ENCODE data around the gene PSD2. TPM values are rescaled to one million over a fixed set of nuclear protein-coding genes. Genes with fewer than 3 reads are reported as not detected.

The PSD2 gene
- total RNA-seq, 1 donor from 2014 or later: 0.25 TPM

GRCh38 chr5:139817970-139818369 is 22.4 kb downstream of the PSD2 start:
- Mint-ChIP-seq H3K27ac (ENCODE audit: unreplicated experiment) (no peak overlapping the region), H3K36me3 (ENCODE audit: low read depth, unreplicated experiment) (no peaks in the 10 kb centered on the region), H3K27me3 (ENCODE audit: low read depth, unreplicated experiment) (peaks cover 58% of the 10 kb centered on the region), H3K9me3 (ENCODE audit: unreplicated experiment) (peaks cover 28% of the 10 kb centered on the region), H3K4me1 (ENCODE audit: low read depth, unreplicated experiment) (no peaks in the 10 kb centered on the region), H3K4me3 (ENCODE audit: unreplicated experiment) (no peak overlapping the region)
- no peak for DNase-seq (ENCODE audit: low read depth)
- FAIRE-seq: no peak
- no peaks in the 10 kb centered on the region for H3K4me1 ChIP-seq (ENCODE audit: insufficient read depth, low read length)
- H3K27ac ChIP-seq (ENCODE audit: low read depth, low read length): no peak overlapping the region
- no peaks in the 10 kb centered on the region for H4K20me1 ChIP-seq (ENCODE audit: insufficient read depth, low read length)
- no peak overlapping the region for H3K4me2 ChIP-seq (ENCODE audit: low read length)
- no peaks in the 10 kb centered on the region for H3K36me3 ChIP-seq (ENCODE audit: insufficient read depth, low read length)
- H3K9me3 ChIP-seq (ENCODE audit: insufficient read depth, low read depth, low read length): no peaks in the 10 kb centered on the region
- TF ChIP-seq EZH2 (IDR thresholded peaks at IDR 0.05; ENCODE audit: insufficient read depth, low read length) (no peak), CTCF (IDR thresholded peaks at IDR 0.05; ENCODE audit: insufficient read depth, low read depth, low read length) (no peak)
- H3K79me2 ChIP-seq (ENCODE audit: insufficient read depth, low read length): no peaks in the 10 kb centered on the region
- H3K27me3 ChIP-seq (ENCODE audit: insufficient read depth, low read length): peaks cover 5% of the 10 kb centered on the region
- no peak overlapping the region for H2AFZ ChIP-seq (ENCODE audit: low read depth, low read length)
- H3K9ac ChIP-seq (ENCODE audit: low read length): no peak overlapping the region
- no peak overlapping the region for H3K4me3 ChIP-seq (ENCODE audit: insufficient read depth, low read depth, low read length)

- no peak overlapping the region for H3K4me3 ChIP-seq (ENCODE audit: insufficient read depth, low read depth, low read length)
- no peaks in the 10 kb centered on the region for H4K20me1 ChIP-seq (ENCODE audit: insufficient read depth, low read length)
- no peak overlapping the region for H3K4me2 ChIP-seq (ENCODE audit: low read length)
- H3K36me3 ChIP-seq (ENCODE audit: insufficient read depth, low read length): no peaks in the 10 kb centered on the region
- DNase-seq (ENCODE audit: low read depth) (no peak), FAIRE-seq (no peak)
- H3K4me3 Mint-ChIP-seq (ENCODE audit: unreplicated experiment): no peak overlapping the region
- H3K27ac ChIP-seq (ENCODE audit: low read depth, low read length): no peak overlapping the region
- no peak for TF ChIP-seq CTCF (IDR thresholded peaks at IDR 0.05; ENCODE audit: insufficient read depth, low read depth, low read length)
- no peak for TF ChIP-seq EZH2 (IDR thresholded peaks at IDR 0.05; ENCODE audit: insufficient read depth, low read length)
- H3K79me2 ChIP-seq (ENCODE audit: insufficient read depth, low read length): no peaks in the 10 kb centered on the region
- H3K4me1 ChIP-seq (ENCODE audit: insufficient read depth, low read length): no peaks in the 10 kb centered on the region
- H3K9ac ChIP-seq (ENCODE audit: low read length): no peak overlapping the region
- H3K9me3 ChIP-seq (ENCODE audit: insufficient read depth, low read depth, low read length): no peaks in the 10 kb centered on the region
- peaks cover 28% of the 10 kb centered on the region for H3K9me3 Mint-ChIP-seq (ENCODE audit: unreplicated experiment)
- no peak overlapping the region for H3K27ac Mint-ChIP-seq (ENCODE audit: unreplicated experiment)
- no peaks in the 10 kb centered on the region for H3K4me1 Mint-ChIP-seq (ENCODE audit: low read depth, unreplicated experiment)
- no peak overlapping the region for H2AFZ ChIP-seq (ENCODE audit: low read depth, low read length)
- H3K27me3 ChIP-seq (ENCODE audit: insufficient read depth, low read length): peaks cover 5% of the 10 kb centered on the region
- H3K36me3 Mint-ChIP-seq (ENCODE audit: low read depth, unreplicated experiment): no peaks in the 10 kb centered on the region
- peaks cover 68% of the 10 kb centered on the region for H3K27me3 Mint-ChIP-seq (ENCODE audit: low read depth, unreplicated experiment)
Observed at GRCh38 chr5:139820130-139820529, 24.5 kb downstream of the PSD2 start.

GRCh38 chr5:139820606-139821005 is 25.0 kb downstream of the PSD2 start:
- peaks cover 5% of the 10 kb centered on the region for H3K27me3 ChIP-seq (ENCODE audit: insufficient read depth, low read length)
- no peak for DNase-seq (ENCODE audit: low read depth)
- no peak for TF ChIP-seq CTCF (IDR thresholded peaks at IDR 0.05; ENCODE audit: insufficient read depth, low read depth, low read length)
- TF ChIP-seq EZH2 (IDR thresholded peaks at IDR 0.05; ENCODE audit: insufficient read depth, low read length): no peak
- no peaks in the 10 kb centered on the region for H3K4me1 ChIP-seq (ENCODE audit: insufficient read depth, low read length)
- H3K36me3 ChIP-seq (ENCODE audit: insufficient read depth, low read length): no peaks in the 10 kb centered on the region
- H3K9me3 Mint-ChIP-seq (ENCODE audit: unreplicated experiment): peaks cover 29% of the 10 kb centered on the region
- no peaks in the 10 kb centered on the region for H4K20me1 ChIP-seq (ENCODE audit: insufficient read depth, low read length)
- H3K79me2 ChIP-seq (ENCODE audit: insufficient read depth, low read length): no peaks in the 10 kb centered on the region
- H3K9ac ChIP-seq (ENCODE audit: low read length): no peak overlapping the region
- no peak overlapping the region for H3K27ac Mint-ChIP-seq (ENCODE audit: unreplicated experiment)
- no peaks in the 10 kb centered on the region for H3K4me1 Mint-ChIP-seq (ENCODE audit: low read depth, unreplicated experiment)
- H2AFZ ChIP-seq (ENCODE audit: low read depth, low read length): no peak overlapping the region
- H3K9me3 ChIP-seq (ENCODE audit: insufficient read depth, low read depth, low read length): no peaks in the 10 kb centered on the region
- FAIRE-seq: no peak
- H3K4me3 ChIP-seq (ENCODE audit: insufficient read depth, low read depth, low read length): no peak overlapping the region
- no peak overlapping the region for H3K4me3 Mint-ChIP-seq (ENCODE audit: unreplicated experiment)
- no peak overlapping the region for H3K4me2 ChIP-seq (ENCODE audit: low read length)
- H3K27me3 Mint-ChIP-seq (ENCODE audit: low read depth, unreplicated experiment): peaks cover 69% of the 10 kb centered on the region
- no peak overlapping the region for H3K27ac ChIP-seq (ENCODE audit: low read depth, low read length)
- peaks cover under 1% of the 10 kb centered on the region for H3K36me3 Mint-ChIP-seq (ENCODE audit: low read depth, unreplicated experiment)

All from astrocyte (in vitro differentiated cells and primary cell).